HG02884 (cell line): ENCODE measurements around the gene FRYL.
"Not testable (repeated sequence)": the region's sequence is repeated elsewhere in the genome, so short reads cannot be mapped to it uniquely, and the experiment has no call there.

ENCODE experiments used
- ATAC-seq: cut with Tn5 transposase; IDR thresholded peaks from one replicate; pipeline ENCODE4 v1.9.1; 2021; ENCODE audit warnings: mild to moderate bottlenecking, moderate library complexity; ENCODE audit not compliant: unreplicated experiment

The FRYL gene

GRCh38 chr4:48786549-48786948, 6.5 kb upstream of the FRYL start:
- no peak for ATAC-seq

GRCh38 chr4:48785302-48785701, 5.2 kb upstream of the FRYL start:
- ATAC-seq = no peak

GRCh38 chr4:48781968-48782367, 1.9 kb upstream of the FRYL start:
- no peak for ATAC-seq

- no peak for ATAC-seq
Measured at GRCh38 chr4:48780865-48781214, 761 bp upstream of the FRYL start.

- ATAC-seq = peak; percentile 26
Measured at GRCh38 chr4:48779095-48779997, 733 bp downstream of the FRYL start.

- no peak for ATAC-seq
Measured at GRCh38 chr4:48778431-48779094, 1.5 kb downstream of the FRYL start.

- ATAC-seq = no peak
Measured at GRCh38 chr4:48777739-48778138, 2.3 kb downstream of the FRYL start.

GRCh38 chr4:48774760-48775710, 5.0 kb downstream of the FRYL start:
- ATAC-seq = no peak

GRCh38 chr4:48772556-48772955, 7.5 kb downstream of the FRYL start:
- ATAC-seq = no peak

GRCh38 chr4:48767055-48767929, 12.8 kb downstream of the FRYL start:
- ATAC-seq = no peak

- ATAC-seq = peak; percentile 66
Measured at GRCh38 chr4:48766131-48766792, 13.8 kb downstream of the FRYL start.

GRCh38 chr4:48762408-48762807, 17.7 kb downstream of the FRYL start:
- ATAC-seq = no peak

GRCh38 chr4:48761286-48761685, 18.8 kb downstream of the FRYL start:
- ATAC-seq = no peak

- ATAC-seq = not testable (repeated sequence)
Measured at GRCh38 chr4:48758703-48759102, 21.4 kb downstream of the FRYL start.

GRCh38 chr4:48756689-48757220, 23.3 kb downstream of the FRYL start:
- ATAC-seq = no peak

- no peak for ATAC-seq
Measured at GRCh38 chr4:48755281-48755680, 24.8 kb downstream of the FRYL start.

GRCh38 chr4:48753159-48753558, 26.9 kb downstream of the FRYL start:
- ATAC-seq = no peak

GRCh38 chr4:48752726-48753125, 27.4 kb downstream of the FRYL start:
- ATAC-seq = no peak

- ATAC-seq = no peak
Measured at GRCh38 chr4:48752246-48752645, 27.8 kb downstream of the FRYL start.
